Upper lobe of left lung (tissue), 4 donors: ENCODE data around the gene CES2.

Experiments used
- EP300 ChIP-seq, 4 donors: sonication (generic); formaldehyde crosslinking; IDR thresholded peaks; one replicate each; pipeline ENCODE4 v1.5.1; 2017; ENCODE audit warnings: antibody characterized with exemption in 4 of 4, control low read depth in 2 of 4
- POLR2A ChIP-seq, 4 donors: fragments of 450-650 bp; IDR thresholded peaks; one replicate each; pipeline ENCODE4 v1.5.1; 2016 to 2017; ENCODE audit warnings: antibody characterized with exemption in 4 of 4, mild to moderate bottlenecking in 2 of 4
- TF ChIP-seq, protein P1 (sequence below), 6 experiments: fragments of 450-650 bp in 4 of 6; fragments of 200-600 bp in 2 of 6; sonication (generic) in 2 of 6; IDR thresholded peaks; one replicate each; pipeline ENCODE4 v1.5.1; 2016 to 2019; ENCODE audit warnings: antibody characterized with exemption in 6 of 6

GRCh38 chr16:66973716-66974115 is 38.4 kb downstream of the CES2 start:
- TF ChIP-seq, protein P1, sequence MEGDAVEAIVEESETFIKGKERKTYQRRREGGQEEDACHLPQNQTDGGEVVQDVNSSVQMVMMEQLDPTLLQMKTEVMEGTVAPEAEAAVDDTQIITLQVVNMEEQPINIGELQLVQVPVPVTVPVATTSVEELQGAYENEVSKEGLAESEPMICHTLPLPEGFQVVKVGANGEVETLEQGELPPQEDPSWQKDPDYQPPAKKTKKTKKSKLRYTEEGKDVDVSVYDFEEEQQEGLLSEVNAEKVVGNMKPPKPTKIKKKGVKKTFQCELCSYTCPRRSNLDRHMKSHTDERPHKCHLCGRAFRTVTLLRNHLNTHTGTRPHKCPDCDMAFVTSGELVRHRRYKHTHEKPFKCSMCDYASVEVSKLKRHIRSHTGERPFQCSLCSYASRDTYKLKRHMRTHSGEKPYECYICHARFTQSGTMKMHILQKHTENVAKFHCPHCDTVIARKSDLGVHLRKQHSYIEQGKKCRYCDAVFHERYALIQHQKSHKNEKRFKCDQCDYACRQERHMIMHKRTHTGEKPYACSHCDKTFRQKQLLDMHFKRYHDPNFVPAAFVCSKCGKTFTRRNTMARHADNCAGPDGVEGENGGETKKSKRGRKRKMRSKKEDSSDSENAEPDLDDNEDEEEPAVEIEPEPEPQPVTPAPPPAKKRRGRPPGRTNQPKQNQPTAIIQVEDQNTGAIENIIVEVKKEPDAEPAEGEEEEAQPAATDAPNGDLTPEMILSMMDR (IDR thresholded peaks at IDR 0.05) = no peak
- TF ChIP-seq EP300 (IDR thresholded peaks at IDR 0.05) (no peak), POLR2A (IDR thresholded peaks at IDR 0.05) (no peak)
